ENCODE data around the gene SAP30BP.

Gene SAP30BP

GRCh38 chr17:75685499-75685898 is 18.4 kb downstream of the SAP30BP start:
- DNase-seq (ENCODE audit: low spot score): no peak

- no peak for DNase-seq (ENCODE audit: low spot score)
Measured at GRCh38 chr17:75688209-75688825, 21.2 kb downstream of the SAP30BP start.

DNA sequence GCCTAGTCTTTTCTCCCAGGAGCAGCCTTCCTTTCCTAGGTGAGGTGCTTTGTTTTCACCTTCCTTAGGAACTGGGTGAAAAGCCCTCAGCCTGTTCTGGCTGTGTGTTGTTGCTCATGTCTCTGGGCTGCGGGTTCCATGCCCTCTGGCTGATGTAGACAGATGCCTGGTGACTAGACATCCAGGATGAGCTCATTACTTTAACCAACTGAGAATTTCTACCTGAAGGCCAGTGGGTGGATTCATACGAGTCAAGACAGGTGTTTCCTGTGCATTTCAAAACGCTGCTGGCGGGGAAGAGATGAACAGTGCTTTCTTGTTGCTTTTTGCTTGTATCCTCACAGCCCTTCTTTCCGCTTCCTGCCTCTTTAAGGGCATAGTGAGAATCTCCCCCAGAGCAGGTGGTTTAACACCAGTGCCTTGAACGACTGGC is 22.3 kb downstream of the SAP30BP start:
- DNase-seq (ENCODE audit: low spot score): no peak

DNA sequence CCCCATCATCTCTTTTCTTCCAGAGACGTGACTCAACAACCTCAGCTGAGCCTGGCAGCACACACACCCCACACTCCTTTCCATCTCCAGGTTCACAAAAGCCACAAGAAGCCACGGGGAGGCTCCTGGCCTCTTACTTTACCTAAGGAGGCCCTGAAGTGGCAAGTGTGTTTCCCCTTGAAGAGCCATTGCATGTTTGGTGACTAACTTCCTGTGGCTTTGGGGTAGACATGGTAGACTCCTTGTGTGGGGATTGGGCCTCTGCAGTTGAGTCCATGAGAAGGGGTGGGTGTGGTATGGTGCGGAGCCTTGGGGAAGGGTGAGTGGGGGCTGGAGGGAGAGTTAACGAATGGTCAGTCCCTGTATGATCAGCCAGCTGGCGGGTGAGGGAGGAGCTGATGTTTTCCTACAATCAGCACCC is 24.2 kb downstream of the SAP30BP start:
- no peak for DNase-seq (ENCODE audit: low spot score)

GRCh38 chr17:75691801-75692626 is 24.9 kb downstream of the SAP30BP start:
- no peak for DNase-seq (ENCODE audit: low spot score)

DNA sequence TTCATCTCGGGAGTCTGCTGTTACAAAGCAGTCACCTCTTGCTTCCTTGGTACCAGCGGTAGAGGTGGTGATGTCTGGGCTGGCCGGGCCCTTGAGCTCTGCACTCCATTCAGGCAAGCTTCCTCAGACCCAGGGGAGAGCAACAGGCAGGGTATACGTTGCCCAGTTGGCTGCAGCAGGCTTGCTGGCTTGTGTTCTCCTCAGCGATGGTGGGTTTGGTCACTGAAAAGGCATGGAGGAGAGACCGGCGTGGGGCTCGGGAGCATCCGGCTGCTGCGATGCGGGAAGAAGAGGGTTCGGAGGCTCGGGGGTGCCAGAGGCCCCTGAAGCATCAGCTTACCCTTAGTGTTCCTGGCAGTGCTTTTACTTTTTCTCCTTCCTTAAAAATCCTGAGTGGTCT is 25.8 kb downstream of the SAP30BP start:
- DNase-seq (ENCODE audit: low spot score): no peak

DNA sequence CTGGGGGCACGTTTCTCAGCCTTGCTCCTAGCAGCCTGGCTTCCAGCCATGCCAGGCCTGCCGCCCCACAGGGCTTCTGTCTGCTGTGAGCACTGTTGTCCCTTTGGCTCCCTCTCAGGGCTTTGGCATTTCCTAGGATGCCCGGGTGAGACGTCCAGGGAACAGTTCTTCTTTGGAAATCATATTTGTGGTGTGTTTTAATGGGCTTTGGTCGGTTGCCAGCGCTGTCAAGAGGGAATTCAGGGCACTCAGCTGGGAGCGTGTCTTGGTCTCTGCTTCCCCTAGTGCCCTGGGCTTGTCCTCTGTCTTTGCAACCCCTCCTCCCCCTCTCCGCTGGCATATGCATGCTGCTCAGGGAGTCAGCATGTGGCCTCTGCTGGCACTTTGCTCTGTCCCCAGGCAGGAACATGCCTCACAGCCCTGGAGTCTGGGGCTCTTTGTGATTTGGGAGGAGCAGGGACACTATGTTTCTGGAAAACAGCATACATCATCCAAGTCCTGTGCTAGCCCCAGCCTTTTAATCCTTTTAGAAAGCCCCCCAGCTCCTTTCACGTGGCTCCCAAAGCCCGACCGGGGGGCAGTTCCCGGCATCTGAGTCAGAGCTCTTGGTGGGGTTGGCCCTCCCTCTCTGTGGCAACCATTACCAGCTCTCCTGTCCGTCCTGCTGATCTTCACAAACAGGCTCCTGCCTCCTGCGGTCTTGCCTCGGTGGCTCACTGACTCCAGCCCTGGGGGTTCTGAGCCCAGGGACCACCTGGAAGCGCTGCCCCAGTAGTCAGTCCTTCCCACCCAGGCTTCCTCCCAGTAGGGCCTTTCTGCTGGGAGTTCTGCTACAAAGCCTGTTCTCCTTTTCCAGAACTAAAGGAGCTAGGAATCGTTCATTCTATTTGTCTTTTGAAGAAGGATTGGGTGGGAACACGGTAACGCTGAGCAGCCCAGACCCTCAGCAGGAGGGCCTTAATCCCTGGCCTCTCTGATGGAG is 26.7 kb downstream of the SAP30BP start:
- peak; percentile 92 for DNase-seq (ENCODE audit: low spot score)

GRCh38 chr17:75694536-75694935 is 27.4 kb downstream of the SAP30BP start:
- no peak for DNase-seq (ENCODE audit: low spot score)

GRCh38 chr17:75695141-75695829 is 28.1 kb downstream of the SAP30BP start:
- peak; percentile 65 for DNase-seq (ENCODE audit: low spot score)

GRCh38 chr17:75695830-75696271 is 28.7 kb downstream of the SAP30BP start:
- no peak for DNase-seq (ENCODE audit: low spot score)

DNA sequence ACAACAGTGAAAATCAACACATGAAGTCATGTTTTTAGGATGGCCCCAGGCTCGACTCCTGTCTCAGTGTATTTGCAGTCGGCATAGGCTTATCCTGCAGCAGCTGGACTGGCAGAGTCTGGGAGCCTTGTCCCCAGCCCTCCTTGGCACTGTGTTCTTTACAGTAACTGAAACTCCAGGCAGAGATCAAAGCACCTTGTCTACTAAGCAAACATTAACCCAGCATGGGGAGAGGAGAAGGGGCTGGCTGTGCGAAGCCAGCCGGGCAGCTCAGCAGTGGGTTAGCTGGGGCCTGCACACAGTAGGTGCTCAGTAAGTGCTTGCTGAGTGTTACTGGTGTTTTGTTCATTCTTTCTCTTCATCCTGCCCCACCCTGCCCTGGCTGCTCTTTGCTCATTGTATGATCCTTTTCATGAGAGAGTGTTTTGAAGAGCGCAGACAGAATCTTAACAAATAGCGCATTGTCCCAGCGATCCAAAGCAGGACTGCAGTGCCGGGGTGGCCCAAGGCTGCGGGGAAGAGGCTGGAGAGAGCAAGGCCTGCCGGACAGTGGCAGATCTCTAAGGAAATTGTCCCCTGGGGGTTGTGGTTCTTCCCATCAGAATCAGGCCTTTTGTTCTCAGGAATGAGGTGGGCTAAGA is 30.6 kb downstream of the SAP30BP start:
- no peak for DNase-seq (ENCODE audit: low spot score)

DNA sequence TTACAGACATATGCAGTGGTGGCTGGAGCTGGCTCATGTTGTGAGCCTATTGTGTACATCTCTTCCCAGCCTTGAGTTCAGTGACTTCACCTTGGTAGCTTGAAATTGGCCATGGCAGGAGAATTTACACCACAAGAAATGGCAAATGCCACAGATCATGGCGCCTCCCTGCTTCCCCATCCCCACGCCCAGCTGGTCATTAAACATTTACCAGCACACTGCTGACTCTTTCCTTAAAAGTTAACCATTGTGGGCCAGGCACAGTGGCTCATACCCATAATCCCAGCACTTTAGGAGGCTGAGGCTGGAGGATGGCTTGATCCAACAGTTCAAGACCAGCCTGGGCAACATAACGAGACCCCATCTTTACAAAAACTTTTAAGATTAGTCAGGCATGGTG is 31.5 kb downstream of the SAP30BP start:
- no peak for DNase-seq (ENCODE audit: low spot score)

DNA sequence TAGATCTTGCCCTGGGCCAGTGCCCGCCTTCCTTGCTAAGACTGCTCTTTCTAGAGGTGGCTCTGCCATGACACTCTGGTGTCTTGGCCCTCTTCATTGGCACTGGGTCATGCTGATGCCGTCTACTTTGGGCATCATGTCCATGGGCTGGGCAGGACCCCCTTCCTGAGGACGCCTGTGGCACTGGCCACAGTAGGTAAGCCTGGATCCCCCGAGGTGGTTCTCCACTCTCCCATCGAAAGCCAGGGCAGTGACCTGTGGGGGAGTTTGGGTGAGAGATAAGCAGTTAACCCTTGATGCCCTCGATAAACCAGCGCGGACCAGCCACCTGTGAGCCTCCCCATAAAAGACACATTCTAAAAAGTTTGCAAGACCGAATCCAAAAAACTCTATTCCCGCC is 34.1 kb downstream of the SAP30BP start:
- no peak for DNase-seq (ENCODE audit: low spot score)

GRCh38 chr17:75703191-75703590 is 36.1 kb downstream of the SAP30BP start:
- DNase-seq (ENCODE audit: low spot score): no peak

GRCh38 chr17:75703591-75703990 is 36.5 kb downstream of the SAP30BP start:
- DNase-seq (ENCODE audit: low spot score): no peak

DNA sequence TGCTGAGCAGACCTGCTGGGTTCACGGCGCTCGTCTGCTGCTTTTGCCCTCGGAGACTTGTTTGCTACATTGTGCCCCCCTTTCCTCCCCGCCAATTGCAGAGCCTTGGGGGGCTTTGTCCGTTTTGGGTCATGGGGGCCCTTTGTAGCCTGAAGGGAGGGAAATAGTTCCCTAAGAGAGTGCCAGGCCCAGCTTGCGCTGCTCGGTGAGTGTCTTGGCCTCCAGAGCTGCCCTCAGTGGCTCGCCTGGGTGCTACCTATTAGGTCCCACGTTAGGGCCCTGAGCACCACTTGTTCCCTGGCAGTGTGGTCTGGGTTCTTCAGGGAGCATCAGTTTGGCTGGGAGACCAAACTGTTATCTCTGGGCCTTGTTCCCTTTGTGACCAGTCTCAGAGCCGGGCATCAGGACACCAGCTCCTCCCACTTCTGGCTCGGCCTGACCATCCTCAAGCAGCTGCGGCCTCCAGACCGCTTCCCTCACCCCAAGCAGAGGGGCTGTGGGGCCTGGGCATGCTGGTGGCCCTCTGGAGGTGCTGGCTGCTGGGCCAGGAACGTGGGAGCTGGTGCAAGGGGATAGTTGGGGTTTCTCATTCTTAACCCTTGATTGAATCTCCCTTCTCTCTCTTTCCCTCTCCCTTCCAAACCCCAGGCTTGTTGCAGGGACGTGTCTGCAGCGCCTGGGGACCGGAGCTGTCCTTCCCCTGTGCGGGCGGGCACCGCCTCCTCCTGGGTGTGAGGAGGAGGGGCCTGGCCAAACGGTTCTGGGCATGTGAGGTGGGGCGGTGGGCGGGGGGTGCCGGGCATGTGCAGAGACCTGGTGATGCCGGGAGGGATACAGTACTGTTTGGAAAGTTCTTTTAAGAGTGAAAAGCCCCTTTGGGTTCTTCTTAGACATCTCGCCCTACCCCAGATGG is 38.1 kb downstream of the SAP30BP start:
- DNase-seq (ENCODE audit: low spot score): no peak

GRCh38 chr17:75706042-75706728 is 39.0 kb downstream of the SAP30BP start:
- no peak for DNase-seq (ENCODE audit: low spot score)

DNA sequence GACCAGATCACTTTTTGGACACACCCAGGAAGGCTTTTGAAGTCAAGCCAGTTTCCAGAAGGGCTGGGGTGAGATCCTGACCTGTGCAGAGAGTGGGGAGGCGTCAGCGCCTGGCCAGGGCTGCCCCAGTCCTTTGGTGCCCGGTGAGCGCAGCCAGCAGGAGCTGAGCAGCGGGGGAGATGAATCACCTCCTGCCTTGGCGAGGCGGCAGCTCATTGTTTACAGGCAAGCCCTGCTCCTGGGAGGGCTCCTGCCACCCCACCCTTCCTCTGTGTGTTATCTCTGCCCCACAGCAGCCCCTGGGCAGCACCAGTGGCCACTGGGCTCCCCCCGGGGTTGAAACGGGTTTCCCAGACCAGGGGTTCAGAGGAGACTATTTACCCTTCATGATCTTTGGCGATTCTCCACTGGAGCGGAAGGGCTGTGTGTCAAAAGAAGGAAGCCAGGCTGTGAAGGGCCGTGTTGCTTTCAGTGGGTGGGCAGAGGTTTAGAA is 40.0 kb downstream of the SAP30BP start:
- no peak for DNase-seq (ENCODE audit: low spot score)

DNA sequence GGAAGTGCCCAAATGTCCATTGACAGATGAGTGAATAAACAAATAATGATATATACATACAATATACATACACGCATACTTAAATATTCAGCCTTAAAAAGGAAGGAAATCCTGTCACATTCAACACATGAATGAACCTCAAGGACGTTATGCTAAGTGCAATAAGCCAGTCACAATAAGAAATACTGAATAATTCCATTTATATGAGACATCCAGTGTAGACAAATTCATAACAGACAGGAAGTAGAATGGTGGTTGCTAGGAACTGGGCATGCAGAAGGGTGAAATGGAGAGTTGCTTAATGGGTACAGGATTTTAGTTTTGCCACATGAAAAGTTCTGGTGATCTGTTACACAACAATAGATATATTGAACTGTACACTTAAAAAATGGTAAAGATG is 45.3 kb downstream of the SAP30BP start:
- DNase-seq (ENCODE audit: low spot score): no peak
